CD4-positive, alpha-beta memory T cell (primary cell): Measurements from ENCODE around the gene STAC3. TPM values are rescaled to one million over a fixed set of nuclear protein-coding genes. Genes with fewer than 3 reads are reported as not detected.
"Not testable (repeated sequence)": the region's sequence is repeated elsewhere in the genome, so short reads cannot be mapped to it uniquely, and the experiment has no call there.

Experiments
- CTCF ChIA-PET: fragments of 350-600 bp; sonication (Branson Sonifier 250); formaldehyde crosslinking; loops from one replicate; lab custom pipeline; 2021; ENCODE audit warnings: inconsistent platforms; ENCODE audit not compliant: partially characterized antibody; lab: Charles Lee
- POLR2A ChIA-PET: fragments of 350-600 bp; sonication (Branson Sonifier 250); formaldehyde crosslinking; loops from one replicate; lab custom pipeline; 2021; ENCODE audit not compliant: partially characterized antibody; lab: Charles Lee
- DNase-seq, 5 donors: peaks; one replicate each; pipeline versions ENCODE4 v3.0.0 to v3.0.0-alpha.2; 2020 to 2022; ENCODE audit warnings: mixed read lengths in 1 of 5
- H3K27ac ChIP-seq: one replicate; pipeline ENCODE4 v1.7.0; 2013; ENCODE audit warnings: low read depth, low read length
- H3K27me3 ChIP-seq: 2 replicates; pipeline ENCODE4 v1.7.0; 2013; ENCODE audit warnings: mild to moderate bottlenecking, low read length, moderate library complexity; ENCODE audit not compliant: insufficient read depth
- H3K36me3 ChIP-seq: 2 replicates; pipeline ENCODE4 v1.7.0; 2013; ENCODE audit warnings: mild to moderate bottlenecking, low read length, moderate library complexity; ENCODE audit not compliant: insufficient read depth
- H3K4me1 ChIP-seq: 2 replicates; pipeline ENCODE4 v1.7.0; 2013; ENCODE audit warnings: mild to moderate bottlenecking, low read length, moderate library complexity; ENCODE audit not compliant: insufficient read depth
- H3K4me3 ChIP-seq, 2 donors: one replicate each; pipeline ENCODE4 v1.7.0; 2013; ENCODE audit warnings: low read length in 2 of 2, mild to moderate bottlenecking in 1 of 2
- H3K9me3 ChIP-seq, 2 donors: one replicate each; pipeline ENCODE4 v1.7.0; 2013; ENCODE audit warnings: low read length in 2 of 2, control low read depth in 1 of 2; ENCODE audit not compliant: control insufficient read depth in 1 of 2
- H3K27ac Mint-ChIP-seq, 7 donors: one replicate each; pipeline ENCODE4 v1.8.0; 2020 to 2021; ENCODE audit warnings: mixed read lengths in 7 of 7, mild to moderate bottlenecking in 6 of 7, inconsistent platforms in 3 of 7, moderate library complexity in 3 of 7
- H3K27me3 Mint-ChIP-seq, 2 donors: one replicate each; pipeline ENCODE4 v1.8.0; 2020 to 2021; ENCODE audit warnings: mixed read lengths in 2 of 2
- H3K36me3 Mint-ChIP-seq, 2 donors: one replicate each; pipeline ENCODE4 v1.8.0; 2020 to 2021; ENCODE audit warnings: mixed read lengths in 2 of 2, inconsistent platforms in 1 of 2, mild to moderate bottlenecking in 1 of 2
- H3K4me1 Mint-ChIP-seq, 4 donors: one replicate each; pipeline ENCODE4 v1.8.0; 2020 to 2021; ENCODE audit warnings: mixed read lengths in 4 of 4, mild to moderate bottlenecking in 1 of 4
- H3K4me3 Mint-ChIP-seq, 8 donors: one replicate each; pipeline ENCODE4 v1.8.0; 2020 to 2021; ENCODE audit warnings: mixed read lengths in 8 of 8, mild to moderate bottlenecking in 7 of 8, moderate library complexity in 6 of 8, inconsistent platforms in 3 of 8
- H3K9me3 Mint-ChIP-seq, 8 donors: one replicate each; pipeline ENCODE4 v1.8.0; 2020 to 2021; ENCODE audit warnings: mixed read lengths in 8 of 8, mild to moderate bottlenecking in 5 of 8, inconsistent platforms in 3 of 8, moderate library complexity in 1 of 8
- intact Hi-C: fragments of 100-400 bp; cut with micrococcal nuclease; formaldehyde crosslinking; loops from one replicate; pipeline ENCODE4 v1.15.1; 2023
- polyA plus RNA-seq, 2 donors: library from polyadenylated mRNA; unstranded; fragments of 300-500 nt; fragmentation: Illumina TruSeq; gene quantifications; one replicate each; pipeline ENCODE4 v1.2.3, GENCODE V29; 2021
- total RNA-seq, 2 experiments: library from RNA; stranded (reverse); gene quantifications; one replicate each; pipeline ENCODE4 v1.2.3, GENCODE V29; 2021

The STAC3 gene
- total RNA-seq: 1 to 10 TPM; 2.7 to 3.0 TPM
- under 1 TPM in 1 of 2 donors, not detected in 1; 0.61 TPM for polyA plus RNA-seq

DNA sequence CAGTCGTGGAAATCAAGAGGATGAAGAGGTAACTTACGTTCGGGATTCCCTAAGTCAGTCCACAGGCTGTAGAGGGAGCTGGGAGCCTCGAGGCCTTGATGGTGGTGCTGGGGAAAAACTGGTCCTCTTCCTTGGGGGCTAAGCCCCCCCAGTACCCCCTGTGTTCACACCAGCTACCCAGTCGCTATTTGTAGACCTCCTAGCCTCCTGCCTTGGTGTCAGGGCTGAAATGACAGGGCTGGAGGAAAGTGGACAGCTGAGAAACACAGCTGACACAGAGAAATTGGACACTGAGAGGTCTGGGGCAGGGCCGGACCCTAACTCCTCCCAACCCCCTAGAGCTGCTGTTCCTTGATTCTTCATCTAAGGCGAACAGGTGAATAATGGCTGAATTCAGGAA, at the start of gene STAC3:
Gene STAC3, minus strand, starts transcription at position 232 of the 400 bp plus-strand sequence. CDS start 1,551 bp downstream, outside the sequence.
- CTCF ChIA-PET: interaction anchor here (0.9 to 5.3 kb wide), 5 partner anchors 9 to 37 kb away, joined by 5 to 34 read pairs (median 7); no protein-coding TSS in a partner anchor
- peaks cover 9% of the 10 kb centered on the region for H3K36me3 ChIP-seq
- no peaks in the 10 kb centered on the region for H3K9me3 ChIP-seq
- no peak within 1 kb of the TSS for H3K27ac ChIP-seq
- no peaks in the 10 kb centered on the region for H3K27me3 ChIP-seq
- peaks cover 3% of the 10 kb centered on the region in 2 donors for H3K27me3 Mint-ChIP-seq
- no peaks in the 10 kb centered on the region for H3K4me1 ChIP-seq
- peaks cover 17 to 18% of the 10 kb centered on the region in 2 donors for H3K36me3 Mint-ChIP-seq
- no peaks in the 10 kb centered on the region for H3K9me3 Mint-ChIP-seq
- no peak within 1 kb of the TSS for H3K4me3 ChIP-seq
- intact Hi-C loops: no loop called here
- DNase-seq: no peak
- no peak within 1 kb of the TSS for H3K4me3 Mint-ChIP-seq
- POLR2A ChIA-PET: interaction anchor here (0.6 kb wide), 1 partner anchor 8 kb away, joined by 3 read pairs; no protein-coding TSS in a partner anchor
- H3K27ac Mint-ChIP-seq: peak within 1 kb of the TSS in 1 of 7 donors; percentile 29
- H3K4me1 Mint-ChIP-seq: no peaks in the 10 kb centered on the region

DNA sequence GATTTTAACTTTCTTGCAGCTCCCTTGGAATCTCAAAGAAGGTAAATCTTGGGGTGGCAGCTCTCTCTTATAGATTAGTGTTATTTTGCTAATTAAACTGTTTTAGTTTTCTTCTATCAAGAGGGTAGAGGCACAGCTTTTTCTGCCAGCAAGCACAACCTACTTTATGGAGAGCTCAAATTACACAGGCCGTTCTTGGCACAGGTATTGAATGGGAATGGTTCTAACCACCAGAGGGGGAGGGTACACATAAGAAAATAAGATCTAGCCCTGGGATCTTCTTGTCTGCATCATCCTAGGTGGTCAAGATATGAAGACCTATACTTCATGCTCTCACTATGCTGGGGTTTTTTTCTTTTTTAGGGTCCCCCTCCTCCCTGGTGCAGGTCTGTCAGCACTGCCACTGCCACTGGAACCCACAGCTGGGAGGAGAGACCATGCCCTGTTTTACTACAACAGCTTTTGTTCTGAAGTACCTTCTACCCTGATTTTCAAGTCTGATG, 48.6 kb upstream of the STAC3 start:
- POLR2A ChIA-PET: no interaction called here
- Mint-ChIP-seq H3K27me3 (no peaks in the 10 kb centered on the region), H3K4me1 (peaks cover 0 to 1% (median 0%) of the 10 kb centered on the region in 4 donors), H3K4me3 (no peak overlapping the region), H3K9me3 (no peaks in the 10 kb centered on the region), H3K36me3 (peaks cover 65 to 78% of the 10 kb centered on the region in 2 donors), H3K27ac (peak overlapping the region in 1 of 7 donors; percentile 69)
- Histone ChIP-seq H3K36me3 (peaks cover 55% of the 10 kb centered on the region), H3K27me3 (no peaks in the 10 kb centered on the region), H3K4me1 (no peaks in the 10 kb centered on the region), H3K9me3 (no peaks in the 10 kb centered on the region), H3K4me3 (no peak overlapping the region), H3K27ac (no peak overlapping the region)
- intact Hi-C loops: no loop called here
- CTCF ChIA-PET: no interaction called here
- DNase-seq: no peak

DNA sequence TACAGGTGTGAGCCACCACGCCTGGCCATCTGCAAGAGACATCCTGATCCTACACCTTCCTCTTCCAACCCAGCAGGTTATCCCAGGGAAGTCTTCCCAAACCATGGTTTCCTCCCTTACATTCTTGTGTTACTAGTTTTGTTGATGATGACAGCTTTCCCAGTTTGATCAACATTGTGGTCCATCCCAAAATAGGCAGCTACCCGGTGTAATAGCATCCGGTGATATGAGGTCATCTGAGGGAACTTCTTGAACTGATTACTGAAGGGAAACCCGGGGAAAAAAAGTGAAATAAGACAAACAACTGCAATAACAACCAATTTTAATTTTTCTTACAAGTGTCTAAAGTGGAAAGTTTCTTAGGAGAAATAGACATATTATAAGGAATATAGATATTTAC, 45.3 kb upstream of the STAC3 start:
- Mint-ChIP-seq H3K36me3 (peaks cover 64 to 78% of the 10 kb centered on the region in 2 donors), H3K4me3 (no peak overlapping the region), H3K9me3 (no peaks in the 10 kb centered on the region), H3K27me3 (no peaks in the 10 kb centered on the region), H3K27ac (no peak overlapping the region), H3K4me1 (no peaks in the 10 kb centered on the region)
- ChIA-PET POLR2A (no interaction called here), CTCF (no interaction called here)
- Histone ChIP-seq H3K27me3 (no peaks in the 10 kb centered on the region), H3K27ac (no peak overlapping the region), H3K4me1 (no peaks in the 10 kb centered on the region), H3K36me3 (peaks cover 54% of the 10 kb centered on the region), H3K9me3 (no peaks in the 10 kb centered on the region), H3K4me3 (no peak overlapping the region)
- intact Hi-C loops: no loop called here
- no peak for DNase-seq

DNA sequence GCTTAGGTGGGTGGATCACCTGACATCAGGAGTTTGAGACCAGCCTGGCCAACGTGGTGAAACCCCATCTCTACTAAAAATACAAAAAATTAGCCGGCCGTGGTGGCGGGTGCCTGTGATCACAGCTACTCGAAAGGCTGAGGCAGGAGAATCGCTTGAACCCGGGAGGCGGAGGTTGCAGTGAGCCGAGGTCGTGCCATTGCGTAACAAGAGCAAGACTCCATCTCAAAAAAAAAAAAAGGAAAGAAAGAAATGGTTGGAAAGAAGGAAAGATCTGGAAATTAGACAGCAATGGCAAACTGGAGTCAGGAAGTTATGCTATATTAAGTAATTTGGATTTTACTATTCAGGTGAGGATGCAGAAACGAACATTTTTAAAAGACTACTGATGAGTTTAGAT, 31.1 kb upstream of the STAC3 start:
- Histone ChIP-seq H3K4me1 (peaks cover 16% of the 10 kb centered on the region), H3K36me3 (peaks cover 29% of the 10 kb centered on the region)
- H3K27me3 Mint-ChIP-seq, H3K9me3 Mint-ChIP-seq, DNase-seq, H3K9me3 ChIP-seq, intact Hi-C loops, H3K4me3 Mint-ChIP-seq, H3K4me3 ChIP-seq, POLR2A ChIA-PET, H3K27ac ChIP-seq, H3K27me3 ChIP-seq: not testable (repeated sequence)
- H3K36me3 Mint-ChIP-seq: peaks cover 55 to 80% of the 10 kb centered on the region in 2 donors
- peaks cover 13 to 26% (median 19%) of the 10 kb centered on the region in 4 donors for H3K4me1 Mint-ChIP-seq
- CTCF ChIA-PET: interaction anchor here (1.5 kb wide), 2 partner anchors 68 to 177 kb away, joined by 4 read pairs; no protein-coding TSS in a partner anchor
- peak overlapping the region in 5 of 7 donors; percentile 29 to 79 (median 38) for H3K27ac Mint-ChIP-seq

DNA sequence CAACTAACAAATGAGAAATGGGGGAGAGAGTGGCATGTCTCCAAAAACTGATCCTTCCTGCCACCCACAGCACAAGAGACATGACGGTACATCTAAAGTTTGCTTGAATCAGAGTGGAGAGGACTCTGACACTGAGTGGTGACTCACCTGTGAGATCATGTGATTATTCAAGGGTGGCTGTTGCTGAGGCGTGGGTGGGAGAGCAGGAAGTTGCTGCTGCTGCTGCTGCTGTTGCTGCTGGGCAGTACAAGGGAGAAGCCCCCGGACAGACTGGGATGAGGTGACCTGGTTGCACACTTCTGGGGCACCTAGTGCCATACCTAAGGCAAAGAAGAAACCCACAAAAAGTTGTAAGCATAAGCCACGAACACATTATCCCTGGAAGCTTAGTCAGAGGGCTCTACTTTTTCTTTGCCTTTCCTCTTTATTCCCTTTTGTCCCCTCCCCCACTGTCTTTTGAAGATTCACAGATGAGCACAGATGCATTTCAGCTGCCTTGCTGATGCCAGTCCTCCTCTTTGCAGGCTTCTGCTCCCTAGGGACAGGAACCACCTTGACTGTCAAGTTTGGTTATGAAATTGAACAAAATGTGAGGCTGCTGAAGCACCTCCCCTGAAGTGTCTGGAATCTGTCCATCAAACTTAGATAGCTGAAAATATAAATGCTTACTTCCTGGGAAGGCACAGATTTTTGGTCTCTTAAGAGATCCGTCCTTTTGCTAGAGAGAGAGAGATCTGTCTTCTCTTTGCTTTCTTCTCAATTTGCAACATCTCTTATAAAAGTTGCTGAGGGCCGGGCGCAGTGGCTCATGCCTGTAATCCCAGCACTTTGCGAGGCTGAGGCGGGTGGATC, 29.4 kb upstream of the STAC3 start:
- Histone ChIP-seq H3K9me3 (no peaks in the 10 kb centered on the region), H3K36me3 (peaks cover 29% of the 10 kb centered on the region), H3K27me3 (no peaks in the 10 kb centered on the region), H3K4me1 (peaks cover 16% of the 10 kb centered on the region), H3K4me3 (no peak overlapping the region), H3K27ac (peak overlapping the region; percentile 51)
- Mint-ChIP-seq H3K9me3 (peaks cover 0 to 1% (median 0%) of the 10 kb centered on the region in 8 donors), H3K4me1 (peaks cover 14 to 26% (median 19%) of the 10 kb centered on the region in 4 donors), H3K36me3 (peaks cover 61 to 73% of the 10 kb centered on the region in 2 donors), H3K27ac (peak overlapping the region; percentile 81 to 97 (median 93)), H3K27me3 (no peaks in the 10 kb centered on the region), H3K4me3 (peak overlapping the region in 6 of 8 donors; percentile 31 to 79 (median 58))
- intact Hi-C loops: no loop called here
- POLR2A ChIA-PET: interaction anchor here (0.9 kb wide), 1 partner anchor 149 kb away, joined by 3 read pairs; no protein-coding TSS in a partner anchor
- CTCF ChIA-PET: interaction anchor here (0.7 to 1.5 kb wide), 4 partner anchors 35 to 178 kb away, joined by 3 to 4 read pairs (median 4); no protein-coding TSS in a partner anchor
- DNase-seq: peak; percentile 46 to 86 (median 54)

DNA sequence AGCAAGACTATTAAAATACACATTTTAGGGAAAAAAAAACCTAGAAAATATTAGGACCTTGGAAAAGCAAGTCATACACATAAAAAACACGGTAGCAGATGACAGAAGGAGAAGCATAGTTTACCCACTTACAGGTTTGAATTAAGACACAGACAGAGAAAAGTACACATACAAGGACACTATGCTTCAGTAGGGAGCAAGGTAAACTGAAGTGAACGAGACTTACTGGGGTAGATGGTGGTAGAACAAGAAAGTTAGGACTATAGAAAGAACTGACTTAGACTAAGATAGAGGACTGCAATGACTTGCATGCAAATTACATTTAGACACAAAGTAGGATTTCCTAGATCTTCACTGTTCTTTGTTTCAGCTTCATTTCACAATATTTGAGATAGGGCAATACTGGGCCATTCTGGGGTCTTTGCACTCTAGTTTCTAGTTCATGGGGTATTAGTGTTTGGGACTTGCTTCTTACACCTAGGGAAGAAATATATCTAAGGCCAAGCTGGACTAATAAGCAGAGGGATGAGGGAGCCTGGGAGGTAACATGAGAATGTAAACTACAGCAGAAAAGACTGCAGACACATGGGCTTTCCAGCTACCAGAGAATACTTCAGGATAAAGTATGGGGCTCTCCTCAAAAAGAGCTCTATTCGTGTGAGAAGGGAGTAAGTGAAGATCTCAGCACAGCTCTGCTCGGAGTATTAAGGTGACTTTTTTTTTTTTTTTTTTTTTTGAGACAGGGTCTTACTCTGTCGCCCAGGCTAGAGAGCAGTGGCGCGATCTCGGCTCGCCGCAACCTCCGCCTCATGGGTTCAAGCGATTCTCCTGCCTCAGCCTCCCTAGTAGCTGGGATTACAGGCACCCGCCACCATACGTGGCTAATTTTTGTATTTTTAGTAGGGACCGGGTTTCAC, 27.7 kb upstream of the STAC3 start:
- POLR2A ChIA-PET: no interaction called here
- Histone ChIP-seq H3K36me3 (peaks cover 26% of the 10 kb centered on the region), H3K27ac (no peak overlapping the region)

More for the DNA sequence above, 27.7 kb upstream of the STAC3 start:
- Histone ChIP-seq H3K27me3 (no peaks in the 10 kb centered on the region), H3K4me1 (peaks cover 16% of the 10 kb centered on the region), H3K4me3 (no peak overlapping the region), H3K9me3 (no peaks in the 10 kb centered on the region)
- Mint-ChIP-seq H3K27me3 (no peaks in the 10 kb centered on the region), H3K4me1 (peaks cover 15 to 26% (median 19%) of the 10 kb centered on the region in 4 donors), H3K4me3 (no peak overlapping the region), H3K36me3 (peaks cover 64 to 72% of the 10 kb centered on the region in 2 donors), H3K9me3 (peaks cover 0 to 1% (median 0%) of the 10 kb centered on the region in 8 donors), H3K27ac (peak overlapping the region in 6 of 7 donors; percentile 0 to 59 (median 44))
- intact Hi-C loops: no loop called here
- DNase-seq: no peak
- CTCF ChIA-PET: interaction anchor here (0.9 kb wide), 1 partner anchor 179 kb away, joined by 3 read pairs; no protein-coding TSS in a partner anchor
